Coronary artery (tissue), 2 donors: ENCODE measurements around the gene WIPF1.

ENCODE experiments used
- DNase-seq: peaks from one replicate; pipeline ENCODE4 v3.0.0-alpha.2; 2017; ENCODE audit warnings: low spot score
- H3K27ac ChIP-seq, 2 donors: fragments of 200-600 bp; sonication (generic); one replicate each; pipeline ENCODE4 v1.5.1; 2016 to 2019
- H3K4me3 ChIP-seq: fragments of 200-600 bp; sonication (generic); 2 replicates; pipeline ENCODE4 v1.5.1; 2016; ENCODE audit warnings: mild to moderate bottlenecking, moderate library complexity
- TF ChIP-seq, protein P1 (sequence below): fragments of 200-600 bp; sonication (generic); IDR thresholded peaks from one replicate; pipeline ENCODE4 v1.5.1; 2019; ENCODE audit warnings: antibody characterized with exemption

The WIPF1 gene

DNA sequence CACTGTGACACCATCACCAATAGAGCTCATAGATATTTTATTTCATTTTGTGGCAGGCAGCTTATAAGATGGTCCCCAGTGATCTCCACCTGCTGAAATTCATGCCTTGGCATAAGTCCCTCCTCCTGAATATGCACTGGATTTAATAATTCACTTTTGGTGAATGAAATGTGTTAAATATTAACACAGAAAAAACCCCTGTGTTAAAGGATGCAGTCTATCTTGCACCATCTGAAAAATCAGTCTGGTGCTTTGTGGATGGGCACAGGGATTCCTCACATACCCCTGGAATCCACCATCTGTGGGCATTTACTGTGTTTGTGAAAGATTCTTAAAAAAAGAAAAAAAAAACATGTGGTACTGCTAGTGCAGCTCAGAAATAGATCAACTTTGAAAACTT lies 26.1 kb upstream of the WIPF1 start:
- no peak for DNase-seq

GRCh38 chr2:174623106-174623637 lies 25.6 kb upstream of the WIPF1 start:
- Histone ChIP-seq H3K27ac (no peak overlapping the region), H3K4me3 (no peak overlapping the region)
- no peak for DNase-seq
- TF ChIP-seq, protein P1, sequence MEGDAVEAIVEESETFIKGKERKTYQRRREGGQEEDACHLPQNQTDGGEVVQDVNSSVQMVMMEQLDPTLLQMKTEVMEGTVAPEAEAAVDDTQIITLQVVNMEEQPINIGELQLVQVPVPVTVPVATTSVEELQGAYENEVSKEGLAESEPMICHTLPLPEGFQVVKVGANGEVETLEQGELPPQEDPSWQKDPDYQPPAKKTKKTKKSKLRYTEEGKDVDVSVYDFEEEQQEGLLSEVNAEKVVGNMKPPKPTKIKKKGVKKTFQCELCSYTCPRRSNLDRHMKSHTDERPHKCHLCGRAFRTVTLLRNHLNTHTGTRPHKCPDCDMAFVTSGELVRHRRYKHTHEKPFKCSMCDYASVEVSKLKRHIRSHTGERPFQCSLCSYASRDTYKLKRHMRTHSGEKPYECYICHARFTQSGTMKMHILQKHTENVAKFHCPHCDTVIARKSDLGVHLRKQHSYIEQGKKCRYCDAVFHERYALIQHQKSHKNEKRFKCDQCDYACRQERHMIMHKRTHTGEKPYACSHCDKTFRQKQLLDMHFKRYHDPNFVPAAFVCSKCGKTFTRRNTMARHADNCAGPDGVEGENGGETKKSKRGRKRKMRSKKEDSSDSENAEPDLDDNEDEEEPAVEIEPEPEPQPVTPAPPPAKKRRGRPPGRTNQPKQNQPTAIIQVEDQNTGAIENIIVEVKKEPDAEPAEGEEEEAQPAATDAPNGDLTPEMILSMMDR: no peak

More for the DNA sequence above, 26.1 kb upstream of the WIPF1 start:
- TF ChIP-seq, protein P1: no peak
- Histone ChIP-seq H3K27ac (no peak overlapping the region), H3K4me3 (no peak overlapping the region)

- TF ChIP-seq, protein P1: no peak
- no peak overlapping the region for H3K4me3 ChIP-seq
- DNase-seq: no peak
- no peak overlapping the region for H3K27ac ChIP-seq
Observed at GRCh38 chr2:174621323-174621722, 23.7 kb upstream of the WIPF1 start.

- no peak overlapping the region for H3K4me3 ChIP-seq
- H3K27ac ChIP-seq: peak overlapping the region; percentile 63 to 85
- DNase-seq: no peak
- TF ChIP-seq, protein P1: no peak
Observed at GRCh38 chr2:174618179-174618578, 20.6 kb upstream of the WIPF1 start.

GRCh38 chr2:174617718-174618117 lies 20.1 kb upstream of the WIPF1 start:
- TF ChIP-seq, protein P1: no peak
- DNase-seq: no peak
- Histone ChIP-seq H3K4me3 (no peak overlapping the region), H3K27ac (peak overlapping the region; percentile 63 to 85)

DNA sequence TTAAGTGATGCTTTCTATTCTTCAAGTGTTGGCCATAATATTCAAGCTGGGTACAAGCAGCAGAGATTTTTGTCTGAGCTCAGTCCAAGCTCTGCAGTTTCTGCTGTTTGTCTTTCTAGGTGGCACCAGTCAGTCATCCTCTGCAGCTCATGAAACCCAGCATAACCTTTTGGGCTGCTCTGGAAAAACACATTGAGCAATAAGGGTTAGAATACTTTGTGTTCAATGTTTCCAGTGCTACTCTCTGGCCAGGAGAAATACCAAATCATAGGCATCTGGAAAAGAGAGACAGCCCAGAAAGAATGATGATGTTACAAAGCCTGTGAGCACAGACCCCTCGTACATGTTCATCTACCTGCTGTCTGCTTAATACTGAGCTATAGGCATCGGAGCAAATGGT lies 19.5 kb upstream of the WIPF1 start:
- Histone ChIP-seq H3K4me3 (no peak overlapping the region), H3K27ac (peak overlapping the region; percentile 63 to 85)
- TF ChIP-seq, protein P1: no peak
- DNase-seq: no peak

DNA sequence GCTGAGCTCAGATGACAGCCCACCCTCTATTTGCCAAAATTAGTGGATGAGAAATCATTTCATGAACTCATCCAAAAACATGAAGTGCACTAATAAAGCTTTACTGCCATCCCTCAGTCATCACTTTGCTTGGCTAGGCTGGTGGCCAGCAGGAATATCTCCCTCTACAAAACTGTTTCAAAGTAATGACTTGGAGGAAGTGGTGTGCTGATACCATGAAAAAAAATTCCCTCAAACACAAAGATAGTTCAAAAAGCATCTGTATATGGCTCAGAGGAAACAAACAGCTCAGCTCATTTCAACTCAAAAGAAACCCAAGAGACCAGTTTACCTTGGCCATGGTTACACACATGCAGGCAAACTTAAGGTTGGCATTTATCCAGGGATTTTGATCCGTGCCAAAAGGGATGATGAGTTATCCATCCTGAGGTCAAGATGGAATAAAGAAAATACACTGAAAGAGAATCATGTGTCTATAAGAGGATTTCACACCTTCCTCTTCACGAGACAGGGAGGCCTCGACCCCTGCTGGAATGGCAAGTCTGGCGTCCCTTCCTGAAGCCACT lies 18.4 kb upstream of the WIPF1 start:
- TF ChIP-seq, protein P1: no peak
- DNase-seq: no peak
- Histone ChIP-seq H3K4me3 (no peak overlapping the region), H3K27ac (peak overlapping the region; percentile 55 to 75)
